HG02943 (cell line): ENCODE data around the gene RALY.

ENCODE experiments used
- ATAC-seq: cut with Tn5 transposase; IDR thresholded peaks from one replicate; pipeline ENCODE4 v1.9.1; 2021; ENCODE audit warnings: mild to moderate bottlenecking, low read depth, moderate library complexity; ENCODE audit not compliant: unreplicated experiment

RALY gene

DNA sequence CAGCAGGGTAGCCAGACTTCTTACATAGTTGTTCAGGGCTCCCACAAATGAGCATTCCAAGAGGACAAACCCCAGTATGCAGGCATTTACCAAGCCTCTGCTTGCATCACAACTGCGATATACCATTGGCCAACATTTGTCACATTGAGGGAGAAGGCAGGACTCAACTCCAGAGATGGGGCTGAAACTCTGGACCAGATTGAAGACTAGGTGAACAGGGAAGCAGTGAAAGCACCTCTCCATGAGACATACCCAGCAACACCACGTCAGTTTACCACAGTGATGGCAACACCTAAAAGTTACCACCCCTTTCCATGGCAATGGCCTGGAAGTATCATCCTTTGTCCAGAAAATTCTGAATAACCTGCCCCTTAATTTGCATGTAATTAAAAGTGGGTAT, 7.9 kb upstream of the RALY start:
- ATAC-seq: no peak

DNA sequence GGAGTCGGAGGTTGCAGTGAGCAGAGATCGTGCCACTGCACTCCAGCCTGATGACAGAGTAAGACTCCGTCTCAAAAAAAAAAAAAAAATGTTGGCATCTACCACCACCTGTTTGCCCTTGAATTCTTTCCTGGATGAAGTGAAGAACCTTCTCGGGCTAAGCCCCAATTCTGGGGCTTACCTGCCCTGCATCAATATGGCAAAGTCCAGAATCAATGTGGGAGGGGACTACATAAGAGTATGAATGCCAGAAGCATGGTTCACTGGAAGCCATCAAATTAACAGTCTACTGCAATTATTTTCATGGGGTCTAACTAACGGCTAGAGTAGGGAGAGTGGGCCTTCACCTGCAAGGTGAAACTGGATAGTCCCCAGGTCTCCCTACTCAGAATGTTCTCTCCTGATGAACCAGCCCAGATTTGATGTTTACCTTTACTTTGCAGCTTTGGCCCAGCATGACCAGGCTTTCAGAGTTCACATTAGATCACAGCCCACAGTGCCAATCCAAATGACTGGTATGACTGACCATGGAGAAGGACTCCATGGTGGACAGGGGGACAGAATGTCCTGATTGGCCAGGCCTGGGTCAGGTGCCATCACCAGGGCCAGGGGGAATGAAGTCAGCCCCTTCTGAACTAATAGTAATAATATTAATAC, 7.0 kb upstream of the RALY start:
- ATAC-seq: no peak

DNA sequence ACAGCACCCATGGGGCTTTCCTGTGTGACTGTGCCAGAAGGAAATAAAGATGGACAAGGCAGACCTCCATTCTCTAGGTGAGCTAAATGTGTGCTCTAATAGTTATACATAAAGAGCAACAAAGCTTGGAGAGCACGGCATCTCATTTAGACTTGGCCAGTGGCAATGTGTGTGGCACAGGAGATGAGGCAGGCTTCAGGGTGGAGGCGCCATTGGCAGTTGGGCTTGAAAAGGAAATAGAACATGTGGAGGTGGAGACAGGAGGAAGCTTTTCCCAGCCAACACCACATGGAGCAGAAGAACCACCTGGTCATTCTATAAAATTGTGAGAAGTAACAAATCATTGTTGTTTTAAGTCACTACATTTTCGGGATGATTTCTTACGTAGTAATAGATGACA, 3.6 kb upstream of the RALY start:
- ATAC-seq: no peak

DNA sequence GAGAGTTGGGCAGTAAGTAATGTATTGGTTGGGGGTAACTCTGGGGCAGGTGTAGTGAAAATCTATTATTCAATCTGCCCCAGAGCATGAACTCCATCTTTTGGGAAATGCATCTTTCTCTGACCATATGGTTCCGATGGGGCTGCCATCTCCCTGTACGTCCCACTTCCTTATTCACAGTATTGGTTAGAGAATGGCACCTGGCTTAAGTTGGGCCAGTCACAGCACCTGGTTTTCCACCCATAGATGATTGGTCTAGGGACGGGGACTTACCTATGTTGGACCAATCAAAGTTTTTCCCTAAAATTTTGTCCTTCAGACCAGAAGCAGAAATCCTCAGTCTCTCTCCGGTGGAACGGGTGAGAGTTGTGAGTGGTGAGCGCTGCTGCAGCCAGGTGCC, 2.2 kb upstream of the RALY start:
- no peak for ATAC-seq

DNA sequence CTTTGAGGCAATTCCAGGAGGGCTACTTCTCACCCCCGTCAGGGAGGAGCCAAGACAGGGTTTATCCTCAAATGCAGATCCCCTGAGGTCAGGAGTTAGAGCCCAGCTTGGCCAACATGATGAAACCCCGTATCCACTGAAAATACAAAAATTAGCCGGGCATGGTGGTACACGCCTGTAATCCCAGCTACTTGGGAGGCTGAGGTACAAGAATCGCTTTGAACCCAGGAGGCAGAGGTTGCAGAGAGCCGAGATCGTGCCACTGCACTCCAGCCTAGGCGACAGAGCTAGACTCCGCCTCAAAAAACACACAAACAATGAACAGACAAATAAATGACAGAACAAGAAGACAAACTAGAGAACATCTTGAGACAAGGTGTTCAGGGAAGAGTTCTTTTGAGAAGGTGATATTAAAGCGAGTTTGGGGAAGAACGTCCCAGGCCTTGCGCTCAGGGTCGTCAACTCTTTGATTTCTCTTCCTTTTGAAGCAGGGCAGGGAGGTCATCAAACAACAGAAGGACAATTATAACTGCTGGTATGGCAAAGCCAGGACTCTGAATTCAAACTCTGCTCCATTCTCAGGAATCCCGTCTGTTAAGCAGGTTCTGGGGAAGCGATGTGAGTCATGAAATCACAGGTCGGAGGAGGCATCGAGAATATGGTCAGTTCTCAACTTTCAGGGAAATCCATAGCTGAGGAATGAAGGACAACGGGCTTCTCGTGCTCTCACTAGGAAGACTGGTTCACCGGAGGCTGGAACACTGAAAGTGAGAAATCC, 1.4 kb upstream of the RALY start:
- no peak for ATAC-seq

DNA sequence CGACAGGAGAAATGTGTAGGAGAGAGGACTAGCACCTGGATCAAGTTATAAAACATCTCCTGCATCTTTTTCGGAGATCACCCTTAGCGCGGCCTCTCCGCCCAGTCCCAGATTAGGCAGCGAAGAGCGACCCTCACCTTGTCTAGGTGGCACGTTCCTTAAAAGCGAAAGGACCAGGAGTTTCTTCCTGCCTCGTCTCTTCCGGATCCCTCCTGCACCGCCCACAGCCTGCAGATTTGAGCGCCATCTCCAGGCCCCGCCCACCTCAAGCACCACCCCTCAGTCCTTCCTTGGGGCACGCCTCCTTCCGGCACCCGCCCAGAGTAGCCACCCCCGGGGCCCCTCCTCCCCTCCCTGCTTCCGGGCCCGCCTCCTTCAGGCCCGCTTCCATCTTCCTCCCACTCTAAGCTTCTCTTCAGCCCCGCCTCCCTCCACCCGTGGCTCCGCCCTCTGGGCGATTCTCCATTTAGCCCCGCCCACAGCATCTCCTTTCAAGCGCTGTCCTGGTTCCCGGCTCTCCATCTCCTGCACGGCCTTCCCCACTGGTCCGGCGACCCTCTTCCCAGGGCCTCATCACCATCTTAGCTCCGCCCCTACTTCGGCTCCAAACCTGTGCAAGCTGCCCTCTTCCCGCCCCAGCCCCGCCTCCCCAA, 662 bp upstream of the RALY start:
- ATAC-seq: peak; percentile 66

DNA sequence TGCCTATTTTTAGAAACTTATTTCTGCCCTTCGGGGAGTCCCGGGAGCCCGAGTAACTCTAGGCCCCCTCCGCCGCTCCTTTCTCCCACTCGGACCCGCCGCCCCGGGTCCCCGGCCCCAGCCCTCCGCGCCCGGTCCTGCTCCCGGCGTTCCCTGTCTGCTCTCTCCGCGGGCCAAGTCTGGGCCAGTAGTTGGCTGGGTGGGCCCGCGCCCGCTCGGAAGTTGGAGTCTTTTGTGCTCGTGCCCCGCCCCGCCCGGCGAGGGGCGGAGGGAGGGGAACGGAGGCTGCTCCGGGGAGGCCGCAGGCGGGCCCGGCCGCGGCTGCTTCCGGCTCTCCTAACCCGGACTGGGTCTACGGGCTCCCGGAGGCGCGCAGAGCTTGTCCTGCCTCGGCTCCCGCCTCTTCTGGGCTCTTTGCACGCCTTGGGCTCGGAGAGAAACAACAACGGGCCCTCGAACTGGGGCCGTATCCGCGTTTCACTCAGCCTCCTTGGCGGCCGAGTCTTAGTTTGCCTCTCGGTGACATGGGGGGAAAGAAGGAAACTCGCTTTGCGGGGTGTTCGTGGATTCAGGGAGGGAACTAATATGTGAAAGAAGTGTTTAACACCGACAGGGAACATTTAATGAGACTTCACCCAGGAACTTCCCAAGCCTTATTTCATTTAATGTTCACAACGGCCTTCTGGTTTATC, 657 bp downstream of the RALY start:
- peak; percentile 34 for ATAC-seq

DNA sequence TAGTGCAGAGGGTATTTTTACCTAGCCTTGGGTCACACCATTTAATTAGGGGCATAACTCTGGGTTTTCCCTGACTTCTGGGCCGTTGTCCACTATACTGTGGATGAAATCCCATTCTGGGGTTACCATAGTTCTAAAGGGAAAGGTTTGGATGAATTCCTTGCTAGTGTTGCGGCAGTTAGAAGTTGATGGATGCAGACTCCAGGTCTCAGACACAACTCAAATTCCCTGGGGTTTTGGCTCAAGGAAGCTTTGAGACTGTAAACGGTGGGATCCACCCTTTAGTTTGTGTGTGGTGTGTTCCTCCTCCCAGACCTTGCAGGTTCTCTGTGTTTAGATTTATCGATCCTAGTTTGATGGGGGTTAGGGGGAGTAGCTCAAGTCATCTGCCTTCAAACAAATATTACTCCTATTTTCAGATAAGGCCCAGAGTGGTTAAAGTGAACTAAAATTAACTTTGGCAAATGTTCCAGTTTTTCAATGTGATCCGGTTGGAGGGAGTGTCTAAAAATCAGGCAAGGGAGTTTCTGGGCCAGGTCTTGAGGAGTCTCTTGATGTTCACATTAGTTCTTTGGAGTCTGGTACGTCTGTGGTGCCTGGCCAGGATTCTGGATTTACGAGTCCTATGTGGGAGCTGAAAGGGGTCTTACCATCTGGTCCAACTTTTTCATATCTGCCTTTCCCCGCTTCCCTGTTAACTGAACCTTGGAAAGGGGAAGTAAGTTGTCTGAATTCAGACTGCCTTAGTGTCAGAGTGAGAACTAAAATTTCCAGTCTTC, 1.5 kb downstream of the RALY start:
- no peak for ATAC-seq

DNA sequence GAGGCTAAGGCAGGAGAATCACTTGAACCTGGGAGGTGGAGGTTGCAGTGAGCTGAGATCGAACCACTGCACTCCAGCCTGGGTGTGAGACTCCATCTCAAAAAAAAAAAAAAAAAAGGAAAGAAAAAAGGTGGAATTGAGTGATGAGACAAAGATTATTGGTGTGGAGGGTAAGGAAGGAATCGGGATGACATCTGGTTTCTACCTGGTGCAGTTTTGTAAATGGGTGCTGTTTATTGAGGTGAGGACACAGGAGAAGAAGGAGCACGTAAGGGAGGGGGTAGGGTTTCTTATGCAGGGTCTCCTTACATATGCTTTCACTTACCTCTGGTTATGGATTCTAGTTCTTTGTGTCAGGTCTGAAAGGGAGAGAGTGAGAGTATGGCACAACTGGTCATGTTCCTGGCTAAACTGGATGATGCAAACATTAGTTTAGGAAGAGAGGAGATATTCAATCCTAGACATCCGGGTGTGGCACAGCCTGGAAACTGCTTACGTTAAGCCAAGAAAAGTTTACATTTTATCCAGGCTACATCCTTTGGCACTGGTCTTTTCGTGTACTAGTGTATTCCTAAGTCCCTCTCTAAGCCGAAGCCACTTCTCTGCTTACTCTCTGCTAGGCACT, 5.4 kb downstream of the RALY start:
- ATAC-seq: no peak

DNA sequence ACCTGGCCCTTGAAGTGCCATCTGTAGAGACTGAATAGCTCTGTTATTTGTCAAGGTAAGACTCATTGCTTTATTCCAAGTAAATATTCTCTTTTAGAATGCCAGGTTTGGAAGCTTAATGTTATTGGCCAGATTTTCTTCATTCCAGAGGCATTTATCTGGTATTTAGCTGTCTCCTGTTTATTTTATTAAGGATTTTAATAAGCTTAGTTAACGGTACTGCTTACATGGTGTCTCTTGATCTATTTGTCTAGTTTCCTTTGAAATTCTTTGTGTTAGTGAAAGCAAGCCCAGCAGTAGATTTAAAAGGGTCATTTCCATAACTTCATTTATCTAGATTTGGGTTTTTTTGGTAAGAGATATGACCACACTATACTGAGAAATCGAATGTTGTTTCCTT, 7.7 kb downstream of the RALY start:
- no peak for ATAC-seq

DNA sequence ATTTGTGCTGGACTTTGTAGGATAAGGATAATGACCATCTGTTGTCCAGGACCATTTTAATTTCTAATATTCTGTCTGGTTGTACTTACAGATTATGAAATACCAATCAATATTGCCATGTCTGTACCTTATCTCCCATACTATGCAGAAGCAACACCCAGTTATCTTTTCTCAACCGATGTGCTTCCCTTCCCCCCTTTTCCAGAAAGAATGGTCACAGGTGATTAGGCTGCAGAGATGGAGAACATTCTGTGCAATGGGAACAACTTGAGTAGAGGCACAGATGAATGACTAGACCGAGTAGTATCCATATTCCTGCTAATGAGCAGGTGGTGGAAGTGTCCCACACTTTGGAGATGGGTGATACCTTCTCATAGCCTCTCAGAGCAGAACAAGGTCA, 10.5 kb downstream of the RALY start:
- no peak for ATAC-seq

DNA sequence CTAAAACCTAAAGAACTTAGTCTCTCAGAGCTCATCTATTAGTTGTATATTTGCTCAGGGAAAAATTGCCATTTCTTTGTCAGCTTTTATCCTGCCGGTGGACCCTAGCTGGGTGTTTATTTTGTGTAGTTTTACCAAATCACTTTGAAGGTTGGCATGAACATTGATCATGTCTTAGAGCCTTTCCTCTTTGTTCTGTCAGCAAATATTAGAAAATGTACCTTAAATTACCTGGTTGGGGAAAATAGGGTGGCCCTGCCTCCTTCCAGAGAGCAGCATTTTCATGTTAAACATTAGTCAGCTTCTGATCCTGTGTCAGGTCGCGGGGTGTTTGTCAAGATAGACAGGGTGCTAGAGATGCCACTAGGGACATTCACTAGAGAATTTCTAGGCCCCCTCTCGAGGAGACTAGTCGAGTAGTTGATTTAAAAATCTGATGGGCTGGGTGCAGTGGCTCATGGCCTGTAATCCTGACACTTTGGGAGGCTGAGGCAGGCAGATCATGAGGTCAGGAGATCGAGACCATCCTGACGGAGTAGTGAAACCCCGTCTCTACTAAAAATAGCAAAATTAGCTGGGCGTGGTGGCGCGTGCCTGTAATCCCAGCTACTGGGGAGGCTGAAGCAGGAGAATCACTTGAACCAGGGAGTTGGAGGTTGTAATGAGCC, 11.2 kb downstream of the RALY start:
- ATAC-seq: no peak

DNA sequence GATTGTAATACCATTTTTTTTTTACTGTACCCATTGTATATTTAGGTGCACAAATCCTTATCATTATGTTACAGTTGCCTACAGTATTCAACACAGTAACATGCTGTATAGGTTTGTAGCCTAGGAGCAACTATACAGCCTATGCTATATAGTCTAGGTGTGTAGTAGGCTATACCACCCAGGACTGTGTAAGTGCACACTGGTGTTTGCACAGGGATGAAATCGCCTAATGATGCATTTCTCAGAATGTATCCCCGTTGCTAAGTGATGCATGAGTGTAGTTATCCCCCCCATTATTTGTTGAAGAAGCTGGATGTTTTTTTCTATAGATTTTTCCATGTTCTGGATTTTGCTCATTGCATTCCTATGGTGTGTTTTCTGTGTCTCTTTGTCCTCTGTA, 12.9 kb downstream of the RALY start:
- ATAC-seq: no peak

DNA sequence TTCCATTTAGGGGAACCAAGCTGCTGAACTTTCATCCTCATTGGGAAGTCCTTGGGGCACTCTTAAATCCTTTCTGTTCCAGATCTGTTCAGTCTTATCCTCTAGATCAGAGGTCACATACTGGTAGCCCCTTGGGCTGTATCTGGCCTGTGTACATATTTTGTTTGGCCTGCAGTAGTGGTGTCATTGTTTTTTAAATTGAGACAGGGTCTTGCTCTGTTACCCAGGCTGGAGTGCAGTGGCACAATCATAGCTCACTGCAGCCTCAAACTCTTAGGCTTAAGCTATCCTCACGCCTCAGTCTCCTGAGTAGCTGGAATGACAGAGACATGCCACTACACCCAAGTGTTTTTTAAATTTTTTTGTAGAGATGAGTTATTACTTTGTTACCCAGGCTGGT, 14.8 kb downstream of the RALY start:
- no peak for ATAC-seq

DNA sequence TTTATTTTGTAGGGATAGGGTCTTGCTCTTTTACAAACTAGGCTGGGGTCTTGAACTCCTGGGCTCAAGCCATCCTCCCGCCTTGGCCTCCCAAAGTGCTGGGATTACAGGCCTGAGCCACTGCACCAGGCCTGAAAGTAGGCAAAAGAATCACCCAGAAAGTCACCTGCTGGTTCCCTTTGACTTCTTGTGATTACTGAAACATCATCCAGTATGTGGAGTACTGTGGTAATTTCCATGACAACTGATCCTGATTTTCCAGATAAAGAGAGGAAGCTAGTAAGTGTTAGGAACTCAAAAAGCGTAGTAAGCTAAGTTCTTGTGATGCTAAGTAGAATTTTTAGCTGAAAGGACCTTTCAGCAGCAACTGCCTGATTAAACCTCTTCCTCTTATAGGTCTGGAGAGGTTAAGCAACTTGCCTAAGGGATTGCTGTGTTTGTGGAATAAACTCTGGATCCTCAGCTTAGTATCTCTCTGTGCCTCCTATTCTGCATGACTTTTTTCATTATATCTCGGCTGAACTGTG, 16.8 kb downstream of the RALY start:
- ATAC-seq: no peak

DNA sequence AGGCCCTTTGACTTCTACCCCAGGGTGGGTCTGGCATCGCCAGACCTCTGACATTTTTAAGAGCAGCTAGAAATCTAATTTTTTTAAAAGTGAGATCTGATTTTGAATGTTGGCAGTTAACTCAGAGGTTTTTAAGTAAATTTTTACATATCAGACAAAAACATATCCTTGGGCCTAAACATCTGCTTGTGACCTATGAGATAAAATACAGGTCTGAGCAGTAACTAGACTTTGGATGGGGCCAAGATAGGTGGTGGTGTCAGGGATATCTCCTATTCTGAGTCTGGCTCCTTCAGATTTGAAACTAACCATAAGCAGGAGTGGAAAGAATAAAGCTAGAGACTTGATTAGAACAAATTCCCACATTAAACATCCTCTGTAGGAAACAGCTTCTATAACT, 17.6 kb downstream of the RALY start:
- no peak for ATAC-seq

DNA sequence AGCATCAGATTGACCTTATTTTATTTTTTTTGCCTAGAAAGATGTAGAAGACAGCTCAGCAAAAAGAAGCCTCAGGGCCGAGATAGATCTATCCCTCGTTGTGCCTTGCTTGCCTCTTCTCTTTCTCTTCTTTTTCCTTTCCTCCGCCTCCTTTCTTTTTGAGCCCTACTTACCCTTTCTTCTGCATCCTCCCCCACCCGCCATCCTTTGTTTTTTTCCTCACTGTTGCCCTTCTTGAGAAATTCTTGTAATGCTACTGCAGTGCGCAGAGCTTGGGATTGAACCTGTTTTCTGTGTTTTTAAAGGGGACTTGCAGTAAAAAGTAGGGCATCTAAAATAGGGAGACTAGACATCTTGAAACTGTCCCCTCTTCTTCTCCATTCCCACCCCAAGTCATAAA, 18.6 kb downstream of the RALY start:
- ATAC-seq: no peak

DNA sequence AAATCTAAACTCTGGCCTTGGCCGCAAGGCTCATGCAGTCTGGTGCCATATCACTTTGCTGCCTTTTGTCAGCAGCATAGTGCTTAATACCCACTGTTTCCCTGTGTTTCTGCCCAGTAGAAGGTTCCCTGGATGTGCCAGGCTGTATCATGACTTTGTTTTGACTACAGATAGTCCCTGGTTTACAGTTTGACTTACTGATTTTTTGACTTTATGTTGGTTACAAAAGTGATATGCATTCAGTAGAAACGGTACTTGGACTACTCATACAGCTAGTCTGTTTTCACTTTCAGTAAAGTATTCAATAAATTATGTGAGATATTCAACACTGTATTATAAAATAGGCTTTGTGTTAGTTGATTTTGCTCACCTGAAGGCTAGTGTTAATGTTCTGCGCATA, 19.0 kb downstream of the RALY start:
- no peak for ATAC-seq

DNA sequence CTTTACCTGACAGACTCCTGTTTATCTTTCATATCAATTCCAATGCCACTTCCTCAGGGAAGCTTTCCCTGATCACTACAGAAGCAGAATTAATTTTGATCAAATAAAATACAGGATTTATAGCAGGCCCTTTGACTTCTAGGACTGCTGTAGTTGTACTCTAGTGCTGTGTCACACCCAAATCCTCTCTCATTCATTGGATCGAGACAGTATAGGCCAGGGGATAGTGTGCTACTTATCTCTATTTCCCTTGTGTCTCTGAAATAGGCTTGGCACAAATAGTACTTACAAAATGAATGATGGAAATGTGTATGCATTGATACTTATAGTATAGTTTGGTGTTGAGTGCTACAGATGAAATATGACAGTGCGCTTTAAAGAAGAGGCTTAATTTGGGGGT, 19.8 kb downstream of the RALY start:
- no peak for ATAC-seq
